Ishikawa (cell line): ENCODE measurements around the gene LAMC3.
A peak's percentile ranks its signal among the peaks of the same experiment; 100 is the strongest.

Experiments used
- CEBPB ChIP-seq: IDR thresholded peaks from 2 replicates; pipeline ENCODE4 v1.6.1; 2012
- CREB1 ChIP-seq: IDR thresholded peaks from 2 replicates; pipeline ENCODE4 v1.6.1; 2012; ENCODE audit warnings: low read depth
- EGR1 ChIP-seq: IDR thresholded peaks from 2 replicates; pipeline ENCODE4 v1.6.1; 2012
- EP300 ChIP-seq: IDR thresholded peaks from 2 replicates; pipeline ENCODE4 v1.6.1; 2012; ENCODE audit warnings: borderline replicate concordance
- FOXM1 ChIP-seq: IDR thresholded peaks from 2 replicates; pipeline ENCODE4 v1.6.1; 2012; ENCODE audit warnings: low read depth, borderline replicate concordance
- MAX ChIP-seq: IDR thresholded peaks from 2 replicates; pipeline ENCODE4 v1.6.1; 2012
- NFIC ChIP-seq: IDR thresholded peaks from 2 replicates; pipeline ENCODE4 v1.6.1; 2012
- RAD21 ChIP-seq: IDR thresholded peaks from 2 replicates; pipeline ENCODE4 v1.6.1; 2012; ENCODE audit warnings: low read depth
- REST ChIP-seq: IDR thresholded peaks from 2 replicates; pipeline ENCODE4 v1.6.1; 2012; ENCODE audit warnings: low read depth, mild to moderate bottlenecking
- TAF1 ChIP-seq: IDR thresholded peaks from 2 replicates; pipeline ENCODE4 v1.6.1; 2012; ENCODE audit warnings: low read depth, mild to moderate bottlenecking
- TCF12 ChIP-seq: IDR thresholded peaks from 2 replicates; pipeline ENCODE4 v1.6.1; 2012; ENCODE audit warnings: low read depth
- TEAD4 ChIP-seq: IDR thresholded peaks from 2 replicates; pipeline ENCODE4 v1.6.1; 2012
- USF1 ChIP-seq: IDR thresholded peaks from 2 replicates; pipeline ENCODE4 v1.6.1; 2012
- YY1 ChIP-seq: IDR thresholded peaks from 2 replicates; pipeline ENCODE4 v1.6.1; 2012; ENCODE audit warnings: low read depth
- ZBTB7A ChIP-seq: IDR thresholded peaks from 2 replicates; pipeline ENCODE4 v1.6.1; 2012; ENCODE audit warnings: low read depth

The LAMC3 gene

GRCh38 chr9:131100445-131100844, 91.5 kb downstream of the LAMC3 start:
- 0 out of 2 replicates have a peak, but pooled peaks have one; percentile 17 for TF ChIP-seq EP300
- no peak for TF ChIP-seq CEBPB
- TF ChIP-seq CREB1: no peak
- no peak for TF ChIP-seq RAD21
- TF ChIP-seq ZBTB7A: no peak
- TF ChIP-seq USF1: no peak
- no peak for TF ChIP-seq YY1
- TF ChIP-seq FOXM1: no peak
- no peak for TF ChIP-seq NFIC
- no peak for TF ChIP-seq EGR1
- TF ChIP-seq REST: no peak
- TF ChIP-seq TCF12: no peak
- peak; percentile 52; the same call in 1 of the 2 replicates for TF ChIP-seq MAX
- TF ChIP-seq TEAD4: peak; percentile 91
- TF ChIP-seq TAF1: no peak

- TF ChIP-seq TCF12: no peak
- TF ChIP-seq MAX: no peak
- no peak for TF ChIP-seq NFIC
- no peak for TF ChIP-seq EGR1
- no peak for TF ChIP-seq EP300
These were observed 92.4 kb downstream of the LAMC3 start for GRCh38 chr9:131101207-131101964.

- TF ChIP-seq CEBPB: no peak
- no peak for TF ChIP-seq RAD21
- TF ChIP-seq USF1: no peak
- TF ChIP-seq EP300: no peak
- no peak for TF ChIP-seq EGR1
- TF ChIP-seq ZBTB7A: no peak
- TF ChIP-seq NFIC: no peak
These were observed 94.0 kb downstream of the LAMC3 start for GRCh38 chr9:131103024-131103423.

GRCh38 chr9:131103535-131103934, 94.6 kb downstream of the LAMC3 start:
- no peak for TF ChIP-seq ZBTB7A
- no peak for TF ChIP-seq RAD21
- TF ChIP-seq TEAD4: no peak
- no peak for TF ChIP-seq YY1
- TF ChIP-seq TCF12: no peak

- TF ChIP-seq TEAD4 (no peak), CEBPB (no peak), YY1 (no peak), ZBTB7A (no peak), TAF1 (no peak)
These were observed 95.2 kb downstream of the LAMC3 start for GRCh38 chr9:131104016-131104740.

GRCh38 chr9:131105952-131106351, 97.0 kb downstream of the LAMC3 start:
- TF ChIP-seq CREB1: no peak

GRCh38 chr9:131107760-131108159, 98.8 kb downstream of the LAMC3 start:
- no peak for TF ChIP-seq NFIC
- TF ChIP-seq REST: no peak
- no peak for TF ChIP-seq CREB1
- no peak for TF ChIP-seq CEBPB
- no peak for TF ChIP-seq YY1
- TF ChIP-seq MAX: no peak
- TF ChIP-seq TEAD4: no peak
- TF ChIP-seq TAF1: no peak
- TF ChIP-seq TCF12: no peak
- no peak for TF ChIP-seq EP300
- TF ChIP-seq ZBTB7A: no peak
- TF ChIP-seq USF1: no peak
- TF ChIP-seq EGR1: no peak
- no peak for TF ChIP-seq RAD21
- no peak for TF ChIP-seq FOXM1
